ENCODE measurements around the gene ITFG1. TPM values are rescaled to one million over a fixed set of nuclear protein-coding genes. Genes with fewer than 3 reads are reported as not detected.

ITFG1 gene
- total and polyA plus RNA-seq, 3 donors from 2014 or later = 94.7 to 130 (median 121) TPM

DNA sequence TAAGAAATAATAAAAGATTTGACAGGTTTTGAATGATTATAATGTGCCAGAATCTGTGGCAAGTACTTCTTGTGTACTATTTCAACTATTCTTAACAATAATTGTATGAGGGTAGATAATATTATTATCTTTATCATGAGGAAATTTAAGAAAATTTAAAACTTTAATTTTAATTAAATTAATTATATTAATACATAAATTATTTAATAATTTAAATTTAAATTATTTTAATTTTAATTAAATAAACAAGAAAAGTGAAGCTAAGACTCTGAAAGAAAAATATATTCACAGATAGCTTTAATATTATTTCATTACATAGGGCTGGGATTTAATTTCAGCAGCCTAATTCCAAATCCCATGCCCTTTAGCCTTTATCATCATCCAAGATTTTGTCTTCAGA is 285.7 kb downstream of the ITFG1 start:
- no peak overlapping the region for H3K4me3 ChIP-seq
- no peaks in the 10 kb centered on the region for H3K27me3 ChIP-seq
- no peak for DNase-seq
- TF ChIP-seq, protein P1, sequence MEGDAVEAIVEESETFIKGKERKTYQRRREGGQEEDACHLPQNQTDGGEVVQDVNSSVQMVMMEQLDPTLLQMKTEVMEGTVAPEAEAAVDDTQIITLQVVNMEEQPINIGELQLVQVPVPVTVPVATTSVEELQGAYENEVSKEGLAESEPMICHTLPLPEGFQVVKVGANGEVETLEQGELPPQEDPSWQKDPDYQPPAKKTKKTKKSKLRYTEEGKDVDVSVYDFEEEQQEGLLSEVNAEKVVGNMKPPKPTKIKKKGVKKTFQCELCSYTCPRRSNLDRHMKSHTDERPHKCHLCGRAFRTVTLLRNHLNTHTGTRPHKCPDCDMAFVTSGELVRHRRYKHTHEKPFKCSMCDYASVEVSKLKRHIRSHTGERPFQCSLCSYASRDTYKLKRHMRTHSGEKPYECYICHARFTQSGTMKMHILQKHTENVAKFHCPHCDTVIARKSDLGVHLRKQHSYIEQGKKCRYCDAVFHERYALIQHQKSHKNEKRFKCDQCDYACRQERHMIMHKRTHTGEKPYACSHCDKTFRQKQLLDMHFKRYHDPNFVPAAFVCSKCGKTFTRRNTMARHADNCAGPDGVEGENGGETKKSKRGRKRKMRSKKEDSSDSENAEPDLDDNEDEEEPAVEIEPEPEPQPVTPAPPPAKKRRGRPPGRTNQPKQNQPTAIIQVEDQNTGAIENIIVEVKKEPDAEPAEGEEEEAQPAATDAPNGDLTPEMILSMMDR (IDR thresholded peaks at IDR 0.05) = no peak
- TF ChIP-seq POLR2A (IDR thresholded peaks at IDR 0.05) = no peak
- intact Hi-C loops (cut with DNase I; ENCODE audit: low total_unique reads) = no loop called here
- H3K9me3 ChIP-seq = no peaks in the 10 kb centered on the region
- H3K36me3 ChIP-seq (ENCODE audit: low read depth, missing control alignments) = no peaks in the 10 kb centered on the region
- H3K4me1 ChIP-seq = no peaks in the 10 kb centered on the region
- no peak overlapping the region for H3K27ac ChIP-seq

DNA sequence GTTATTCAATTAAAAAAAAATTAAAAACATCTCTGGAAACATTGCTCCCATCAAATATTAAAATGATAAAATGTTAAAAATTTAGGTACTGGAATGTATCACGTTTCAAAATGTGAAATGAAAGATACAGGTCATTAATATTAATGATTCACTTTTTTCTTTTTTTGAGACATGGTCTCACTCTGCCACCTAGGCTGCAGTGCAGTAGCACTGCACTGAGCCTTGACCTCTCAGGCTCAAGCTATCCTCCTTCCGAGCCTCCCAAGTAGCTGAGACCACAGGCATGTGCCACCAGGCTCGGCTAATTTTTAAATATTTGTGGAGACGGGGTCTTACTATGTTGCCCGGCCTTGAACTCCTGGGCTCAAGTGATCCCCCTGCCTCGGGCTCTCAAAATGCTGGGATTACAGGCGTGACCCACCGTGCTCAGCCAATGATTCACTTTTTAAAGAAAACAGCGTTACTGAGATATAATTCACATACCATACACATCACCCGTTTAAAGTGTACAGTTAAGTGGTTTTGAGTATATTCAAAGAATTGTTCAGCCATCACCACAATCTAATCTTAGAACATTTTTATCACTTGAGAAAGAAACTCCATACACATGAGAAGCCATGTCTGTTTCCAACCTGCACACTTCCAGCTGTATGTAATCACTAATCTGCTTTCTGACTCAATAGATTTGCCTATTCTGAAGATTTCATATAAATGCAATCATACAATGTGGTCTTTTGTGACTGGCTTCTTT is 298.0 kb downstream of the ITFG1 start:
- intact Hi-C loops (cut with DNase I; ENCODE audit: low total_unique reads) = no loop called here

DNA sequence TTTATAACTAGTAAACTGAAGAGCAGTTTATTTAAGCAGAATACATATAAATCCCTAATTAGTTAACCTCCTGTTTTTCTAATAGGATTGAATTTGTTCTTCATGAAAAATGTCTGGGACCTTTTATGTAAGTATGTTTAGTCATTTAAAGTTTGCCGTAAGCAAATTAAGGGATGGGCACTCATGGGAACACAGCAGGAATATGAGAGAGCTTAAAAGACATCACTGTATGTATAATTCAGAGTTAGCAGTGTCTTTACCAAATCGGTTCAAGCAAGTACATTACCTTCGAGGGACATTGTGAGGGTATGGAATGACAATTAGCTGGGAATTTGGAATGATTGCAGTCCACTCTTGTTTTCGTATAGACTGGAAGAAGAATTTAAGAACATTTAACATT is 299.4 kb downstream of the ITFG1 start:
- TF ChIP-seq, protein P1 (IDR thresholded peaks at IDR 0.05) = no peak
- TF ChIP-seq POLR2A (IDR thresholded peaks at IDR 0.05) = no peak
- Histone ChIP-seq H3K27ac (no peak overlapping the region), H3K4me1 (no peaks in the 10 kb centered on the region), H3K4me3 (no peak overlapping the region), H3K9me3 (no peaks in the 10 kb centered on the region), H3K36me3 (ENCODE audit: low read depth, missing control alignments) (no peaks in the 10 kb centered on the region), H3K27me3 (no peaks in the 10 kb centered on the region)
- 92 to 95% methylated on average over 4 of the region's 4 CpGs for WGBS, 2 donors
- intact Hi-C loops (cut with DNase I; ENCODE audit: low total_unique reads) = no loop called here
- DNase-seq = no peak

More for the DNA sequence above, 298.0 kb downstream of the ITFG1 start:
- TF ChIP-seq, protein P1 (IDR thresholded peaks at IDR 0.05) = no peak
- no peak for TF ChIP-seq POLR2A (IDR thresholded peaks at IDR 0.05)
- no peak for DNase-seq
- H3K4me1 ChIP-seq = no peaks in the 10 kb centered on the region
- H3K36me3 ChIP-seq (ENCODE audit: low read depth, missing control alignments) = no peaks in the 10 kb centered on the region
- H3K27ac ChIP-seq = no peak overlapping the region
- no peaks in the 10 kb centered on the region for H3K27me3 ChIP-seq
- H3K9me3 ChIP-seq = no peaks in the 10 kb centered on the region
- WGBS, 2 donors = 91 to 94% methylated on average over 10 of the region's 10 CpGs
- no peak overlapping the region for H3K4me3 ChIP-seq

DNA sequence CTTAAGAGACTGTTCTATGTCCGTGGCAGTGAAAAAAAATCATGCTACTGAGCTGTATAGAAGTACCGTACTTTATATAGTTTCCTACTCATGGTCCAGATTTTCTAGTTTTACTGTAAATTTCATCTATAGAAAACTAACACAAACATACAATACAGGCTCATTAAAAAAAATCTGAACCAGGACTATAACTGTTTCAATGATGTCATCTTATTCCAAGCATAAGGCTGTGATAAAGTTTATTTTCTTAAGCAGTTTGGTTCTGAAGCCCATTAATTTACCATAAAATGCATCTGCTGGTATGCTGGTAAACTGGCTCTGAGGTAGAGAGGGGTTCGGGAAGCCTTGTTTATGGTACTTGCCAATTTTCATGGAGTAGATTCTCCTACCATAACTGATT is 300.4 kb downstream of the ITFG1 start:
- TF ChIP-seq, protein P1 (IDR thresholded peaks at IDR 0.05) = no peak
- TF ChIP-seq POLR2A (IDR thresholded peaks at IDR 0.05) = no peak
- Histone ChIP-seq H3K27me3 (no peaks in the 10 kb centered on the region), H3K4me3 (no peak overlapping the region), H3K27ac (no peak overlapping the region), H3K36me3 (ENCODE audit: low read depth, missing control alignments) (no peaks in the 10 kb centered on the region), H3K4me1 (no peaks in the 10 kb centered on the region), H3K9me3 (no peaks in the 10 kb centered on the region)
- no peak for DNase-seq
- WGBS, 2 donors = 93% methylated on average over 3 of the region's 3 CpGs
- intact Hi-C loops (cut with DNase I; ENCODE audit: low total_unique reads) = no loop called here

GRCh38 chr16:47158992-47159391 is 301.9 kb downstream of the ITFG1 start:
- no peaks in the 10 kb centered on the region for H3K36me3 ChIP-seq (ENCODE audit: low read depth, missing control alignments)
- intact Hi-C loops (cut with DNase I; ENCODE audit: low total_unique reads) = no loop called here

More at GRCh38 chr16:47158992-47159391, 301.9 kb downstream of the ITFG1 start:
- no peaks in the 10 kb centered on the region for H3K4me1 ChIP-seq
- H3K27me3 ChIP-seq = no peaks in the 10 kb centered on the region
- TF ChIP-seq, protein P1 (IDR thresholded peaks at IDR 0.05) = no peak
- no peak for TF ChIP-seq POLR2A (IDR thresholded peaks at IDR 0.05)
- DNase-seq = no peak
- H3K27ac ChIP-seq = no peak overlapping the region
- no peaks in the 10 kb centered on the region for H3K9me3 ChIP-seq
- H3K4me3 ChIP-seq = no peak overlapping the region

All from testis (tissue), 3 donors.